GM19193 (cell line): ENCODE results near the gene IRX5.

Source experiments
- POLR2A ChIP-seq: IDR thresholded peaks from 4 replicates; pipeline ENCODE4 v1.6.1; 2011; ENCODE audit not compliant: insufficient read depth, insufficient read length; ENCODE audit errors: extremely low read depth

The IRX5 gene

GRCh38 chr16:54930005-54930868 is at the start of gene IRX5:
Gene IRX5 (plus strand): TSS chr16:54930865. CDS start chr16:54931199, 334 bp downstream.
- TF ChIP-seq POLR2A = no peak

GRCh38 chr16:54882556-54882955 is 48.1 kb upstream of the IRX5 start:
- TF ChIP-seq POLR2A = no peak

- TF ChIP-seq POLR2A = no peak
Measured at GRCh38 chr16:54883358-54883757, 47.3 kb upstream of the IRX5 start.

- no peak for TF ChIP-seq POLR2A
Measured at GRCh38 chr16:54886078-54886477, 44.6 kb upstream of the IRX5 start.

GRCh38 chr16:54890381-54890780 is 40.3 kb upstream of the IRX5 start:
- TF ChIP-seq POLR2A = no peak

- no peak for TF ChIP-seq POLR2A
Measured at GRCh38 chr16:54891346-54891745, 39.3 kb upstream of the IRX5 start.

- TF ChIP-seq POLR2A = no peak
Measured at GRCh38 chr16:54892981-54893380, 37.7 kb upstream of the IRX5 start.

- no peak for TF ChIP-seq POLR2A
Measured at GRCh38 chr16:54897930-54898329, 32.7 kb upstream of the IRX5 start.

- no peak for TF ChIP-seq POLR2A
Measured at GRCh38 chr16:54901606-54902005, 29.1 kb upstream of the IRX5 start.

- no peak for TF ChIP-seq POLR2A
Measured at GRCh38 chr16:54903047-54903446, 27.6 kb upstream of the IRX5 start.

GRCh38 chr16:54911079-54911478 is 19.6 kb upstream of the IRX5 start:
- no peak for TF ChIP-seq POLR2A

GRCh38 chr16:54912720-54913119 is 17.9 kb upstream of the IRX5 start:
- no peak for TF ChIP-seq POLR2A

GRCh38 chr16:54921206-54921824 is 9.3 kb upstream of the IRX5 start:
- no peak for TF ChIP-seq POLR2A

GRCh38 chr16:54923055-54923473 is 7.6 kb upstream of the IRX5 start:
- TF ChIP-seq POLR2A = no peak

GRCh38 chr16:54923988-54924387 is 6.7 kb upstream of the IRX5 start:
- TF ChIP-seq POLR2A = no peak

- no peak for TF ChIP-seq POLR2A
Measured at GRCh38 chr16:54926166-54926838, 4.4 kb upstream of the IRX5 start.
